ENCODE results near the gene OGFR.

Gene OGFR

GRCh38 chr20:62858058-62858830 lies 53.6 kb downstream of the OGFR start:
- Histone ChIP-seq H3K36me3 (ENCODE audit: insufficient read depth, low read length) (peaks cover 4% of the 10 kb centered on the region), H3K4me1 (ENCODE audit: insufficient read depth, low read length) (peaks cover 8% of the 10 kb centered on the region; the same call in 1 of the 2 replicates)

GRCh38 chr20:62859721-62860120 lies 55.1 kb downstream of the OGFR start:
- H3K9me3 ChIP-seq (ENCODE audit: control insufficient read depth, insufficient read depth, low read length) = 0 out of 2 replicates have a peak, but pooled peaks cover under 1% of the 10 kb centered on the region
- peaks cover 8% of the 10 kb centered on the region; the same call in 1 of the 2 replicates for H3K4me1 ChIP-seq (ENCODE audit: insufficient read depth, low read length)
- peak overlapping the region; percentile 50; the same call in 1 of the 2 replicates for H3K9ac ChIP-seq (ENCODE audit: low read depth, low read length)
- H3K36me3 ChIP-seq (ENCODE audit: insufficient read depth, low read length) = peaks cover 4% of the 10 kb centered on the region

More at GRCh38 chr20:62858058-62858830, 53.6 kb downstream of the OGFR start:
- Histone ChIP-seq H3K9me3 (ENCODE audit: control insufficient read depth, insufficient read depth, low read length) (no peaks in the 10 kb centered on the region), H3K9ac (ENCODE audit: low read depth, low read length) (no peak overlapping the region)

GRCh38 chr20:62860391-62860923 lies 55.8 kb downstream of the OGFR start:
- H3K36me3 ChIP-seq (ENCODE audit: insufficient read depth, low read length) = peaks cover 4% of the 10 kb centered on the region; the same call in 1 of the 2 replicates
- peaks cover 8% of the 10 kb centered on the region; the same call in 1 of the 2 replicates for H3K4me1 ChIP-seq (ENCODE audit: insufficient read depth, low read length)
- H3K9ac ChIP-seq (ENCODE audit: low read depth, low read length) = peak overlapping the region; percentile 50; the same call in 1 of the 2 replicates
- 0 out of 2 replicates have a peak, but pooled peaks cover 3% of the 10 kb centered on the region for H3K9me3 ChIP-seq (ENCODE audit: control insufficient read depth, insufficient read depth, low read length)

GRCh38 chr20:62860924-62861691 lies 56.5 kb downstream of the OGFR start:
- Histone ChIP-seq H3K9ac (ENCODE audit: low read depth, low read length) (peak overlapping the region; percentile 54; the same call in 1 of the 2 replicates), H3K4me1 (ENCODE audit: insufficient read depth, low read length) (peaks cover 8% of the 10 kb centered on the region; the same call in 1 of the 2 replicates), H3K9me3 (ENCODE audit: control insufficient read depth, insufficient read depth, low read length) (0 out of 2 replicates have a peak, but pooled peaks cover 3% of the 10 kb centered on the region), H3K36me3 (ENCODE audit: insufficient read depth, low read length) (peaks cover 4% of the 10 kb centered on the region; the same call in 1 of the 2 replicates)

- Histone ChIP-seq H3K4me1 (ENCODE audit: insufficient read depth, low read length) (peaks cover 8% of the 10 kb centered on the region; the same call in 1 of the 2 replicates), H3K9me3 (ENCODE audit: control insufficient read depth, insufficient read depth, low read length) (0 out of 2 replicates have a peak, but pooled peaks cover 3% of the 10 kb centered on the region), H3K9ac (ENCODE audit: low read depth, low read length) (peak within 1 kb of the TSS; percentile 54; the same call in 1 of the 2 replicates), H3K36me3 (ENCODE audit: insufficient read depth, low read length) (peaks cover 3% of the 10 kb centered on the region; the same call in 1 of the 2 replicates)
These were observed 57.2 kb downstream of the OGFR start, which contains the start of gene TCFL5 for GRCh38 chr20:62861726-62862336. Gene TCFL5, minus strand, starts transcription at chr20:62861822. Its CDS starts 152 bp downstream, at chr20:62861670.

Data from ES-I3 (cell line).